ENCODE data around the gene TLE4.

TLE4 gene

GRCh38 chr9:79694676-79695400 lies 123.1 kb downstream of the TLE4 start:
- no peak overlapping the region for H3K4ac ChIP-seq (ENCODE audit: low read depth in 1 of 2, low read length in 2 of 2)
- no peak overlapping the region for H3K23ac ChIP-seq (ENCODE audit: low read length in 2 of 2)
- H3K9me3 ChIP-seq (ENCODE audit: control insufficient read depth, low read length): no peaks in the 10 kb centered on the region
- no peak overlapping the region for H3K14ac ChIP-seq (ENCODE audit: low read length in 2 of 2)
- no peak overlapping the region for H3K9ac ChIP-seq (ENCODE audit: low read length)
- no peak overlapping the region for H3K18ac ChIP-seq (ENCODE audit: low read depth in 1 of 2, low read length in 2 of 2)
- 8% methylated on average over 1 of the region's 1 CpG for whole genome bisulfite sequencing
- peaks cover 24% of the 10 kb centered on the region for H3K79me1 ChIP-seq (replicated peaks; ENCODE audit: low read length, poor library complexity, severe bottlenecking)
- H2BK12ac ChIP-seq (ENCODE audit: low read length in 2 of 2): no peak overlapping the region
- no peak overlapping the region for H3K4me3 ChIP-seq (ENCODE audit: insufficient read depth in 1 of 2, low read depth in 1 of 2, low read length in 2 of 2)
- no peak overlapping the region for H4K8ac ChIP-seq (ENCODE audit: low read length)
- peak overlapping the region; percentile 98 for H3K27ac ChIP-seq (ENCODE audit: low read length, poor library complexity, severe bottlenecking)
- peak overlapping the region; percentile 44 for H2AK5ac ChIP-seq (ENCODE audit: low read length, severe bottlenecking)
- H2BK15ac ChIP-seq (ENCODE audit: low read depth, poor library complexity, severe bottlenecking): no peak overlapping the region
- H3K27me3 ChIP-seq (ENCODE audit: control insufficient read depth in 1 of 2, insufficient read depth in 1 of 2, low read length in 2 of 2): no peaks in the 10 kb centered on the region
- no peak overlapping the region for H2BK120ac ChIP-seq (ENCODE audit: low read depth, low read length)
- H2AFZ ChIP-seq (ENCODE audit: low read depth, low read length): no peak overlapping the region
- peaks cover 0 to 3% of the 10 kb centered on the region in 2 experiments for H3K36me3 ChIP-seq (ENCODE audit: control insufficient read depth in 1 of 2, insufficient read depth in 2 of 2, low read depth in 1 of 2, low read length in 2 of 2)
- peaks cover 11% of the 10 kb centered on the region for H3K4me1 ChIP-seq (ENCODE audit: control insufficient read depth, insufficient read depth, low read depth, low read length)
- H3K4me2 ChIP-seq (ENCODE audit: low read length, poor library complexity, severe bottlenecking): peak overlapping the region; percentile 38
- DNase-seq: peak; percentile 90
- H2BK5ac ChIP-seq (ENCODE audit: low read depth, low read length, poor library complexity, severe bottlenecking): peak overlapping the region; percentile 63
- H4K91ac ChIP-seq (ENCODE audit: low read length): no peak overlapping the region

GRCh38 chr9:79695531-79696175 lies 123.9 kb downstream of the TLE4 start:
- Histone ChIP-seq H3K79me1 (replicated peaks; ENCODE audit: low read length, poor library complexity, severe bottlenecking) (peaks cover 25% of the 10 kb centered on the region), H3K9ac (ENCODE audit: low read length) (no peak overlapping the region), H3K4me2 (ENCODE audit: low read length, poor library complexity, severe bottlenecking) (no peak overlapping the region), H4K91ac (ENCODE audit: low read length) (no peak overlapping the region), H3K9me3 (ENCODE audit: control insufficient read depth, low read length) (no peaks in the 10 kb centered on the region), H2BK15ac (ENCODE audit: low read depth, poor library complexity, severe bottlenecking) (no peak overlapping the region), H3K18ac (ENCODE audit: low read depth in 1 of 2, low read length in 2 of 2) (peak overlapping the region; percentile 14 to 35), H3K4me1 (ENCODE audit: control insufficient read depth, insufficient read depth, low read depth, low read length) (peaks cover 11% of the 10 kb centered on the region), H2BK120ac (ENCODE audit: low read depth, low read length) (peak overlapping the region; percentile 37), H3K36me3 (ENCODE audit: control insufficient read depth in 1 of 2, insufficient read depth in 2 of 2, low read depth in 1 of 2, low read length in 2 of 2) (peaks cover 0 to 3% of the 10 kb centered on the region in 2 experiments), H2BK12ac (ENCODE audit: low read length in 2 of 2) (no peak overlapping the region), H3K14ac (ENCODE audit: low read length in 2 of 2) (no peak overlapping the region), H4K8ac (ENCODE audit: low read length) (no peak overlapping the region), H3K27ac (ENCODE audit: low read length, poor library complexity, severe bottlenecking) (peak overlapping the region; percentile 98), H3K4me3 (ENCODE audit: insufficient read depth in 1 of 2, low read depth in 1 of 2, low read length in 2 of 2) (no peak overlapping the region), H2BK5ac (ENCODE audit: low read depth, low read length, poor library complexity, severe bottlenecking) (peak overlapping the region; percentile 82), H3K27me3 (ENCODE audit: control insufficient read depth in 1 of 2, insufficient read depth in 1 of 2, low read length in 2 of 2) (no peaks in the 10 kb centered on the region), H2AFZ (ENCODE audit: low read depth, low read length) (no peak overlapping the region), H3K4ac (ENCODE audit: low read depth in 1 of 2, low read length in 2 of 2) (no peak overlapping the region), H3K23ac (ENCODE audit: low read length in 2 of 2) (no peak overlapping the region), H2AK5ac (ENCODE audit: low read length, severe bottlenecking) (peak overlapping the region; percentile 84)
- no peak for DNase-seq
- 95% methylated on average over 6 of the region's 6 CpGs for WGBS

DNA sequence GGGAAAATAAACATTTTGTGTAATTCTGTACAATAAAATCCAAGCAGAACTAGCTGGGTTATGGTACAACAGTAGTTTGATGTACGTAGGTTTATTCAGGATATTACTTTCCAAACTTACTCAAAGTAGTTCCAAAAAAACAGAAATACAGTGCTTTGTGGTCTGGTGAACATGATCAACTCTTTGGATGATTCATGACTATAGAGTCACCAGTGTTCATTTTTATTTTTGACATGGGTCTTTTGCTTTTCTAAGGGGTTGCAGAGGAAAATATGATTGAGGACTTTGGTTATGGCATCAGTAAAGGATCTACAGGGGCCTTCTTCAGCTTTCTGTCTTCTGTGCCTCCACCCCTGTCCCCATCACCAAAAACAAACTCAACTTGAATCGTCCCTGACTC lies 127.2 kb downstream of the TLE4 start:
- no peak overlapping the region for H2AK5ac ChIP-seq (ENCODE audit: low read length, severe bottlenecking)

GRCh38 chr9:79699479-79699878 lies 127.7 kb downstream of the TLE4 start:
- H2BK5ac ChIP-seq (ENCODE audit: low read depth, low read length, poor library complexity, severe bottlenecking): no peak overlapping the region
- H2AK5ac ChIP-seq (ENCODE audit: low read length, severe bottlenecking): no peak overlapping the region
- no peak overlapping the region for H2BK15ac ChIP-seq (ENCODE audit: low read depth, poor library complexity, severe bottlenecking)
- H2BK12ac ChIP-seq (ENCODE audit: low read length in 2 of 2): no peak overlapping the region
- DNase-seq: no peak
- no peaks in the 10 kb centered on the region for H3K36me3 ChIP-seq (ENCODE audit: control insufficient read depth in 1 of 2, insufficient read depth in 2 of 2, low read depth in 1 of 2, low read length in 2 of 2)
- H3K18ac ChIP-seq (ENCODE audit: low read depth in 1 of 2, low read length in 2 of 2): no peak overlapping the region
- no peak overlapping the region for H3K4me3 ChIP-seq (ENCODE audit: insufficient read depth in 1 of 2, low read depth in 1 of 2, low read length in 2 of 2)
- peaks cover 28% of the 10 kb centered on the region for H3K79me1 ChIP-seq (replicated peaks; ENCODE audit: low read length, poor library complexity, severe bottlenecking)
- H3K23ac ChIP-seq (ENCODE audit: low read length in 2 of 2): no peak overlapping the region
- no peak overlapping the region for H3K14ac ChIP-seq (ENCODE audit: low read length in 2 of 2)
- H4K8ac ChIP-seq (ENCODE audit: low read length): no peak overlapping the region
- H3K9me3 ChIP-seq (ENCODE audit: control insufficient read depth, low read length): no peaks in the 10 kb centered on the region
- no peak overlapping the region for H3K9ac ChIP-seq (ENCODE audit: low read length)
- H3K4ac ChIP-seq (ENCODE audit: low read depth in 1 of 2, low read length in 2 of 2): no peak overlapping the region
- H3K27me3 ChIP-seq (ENCODE audit: control insufficient read depth in 1 of 2, insufficient read depth in 1 of 2, low read length in 2 of 2): no peaks in the 10 kb centered on the region
- WGBS: 98% methylated on average over 5 of the region's 6 CpGs
- H2AFZ ChIP-seq (ENCODE audit: low read depth, low read length): no peak overlapping the region
- no peak overlapping the region for H2BK120ac ChIP-seq (ENCODE audit: low read depth, low read length)
- H3K4me2 ChIP-seq (ENCODE audit: low read length, poor library complexity, severe bottlenecking): no peak overlapping the region
- no peak overlapping the region for H3K27ac ChIP-seq (ENCODE audit: low read length, poor library complexity, severe bottlenecking)
- H4K91ac ChIP-seq (ENCODE audit: low read length): no peak overlapping the region
- H3K4me1 ChIP-seq (ENCODE audit: control insufficient read depth, insufficient read depth, low read depth, low read length): peaks cover 4% of the 10 kb centered on the region

More for the DNA sequence above, 127.2 kb downstream of the TLE4 start:
- Histone ChIP-seq H3K79me1 (replicated peaks; ENCODE audit: low read length, poor library complexity, severe bottlenecking) (peaks cover 28% of the 10 kb centered on the region), H3K4me2 (ENCODE audit: low read length, poor library complexity, severe bottlenecking) (no peak overlapping the region), H3K27me3 (ENCODE audit: control insufficient read depth in 1 of 2, insufficient read depth in 1 of 2, low read length in 2 of 2) (no peaks in the 10 kb centered on the region), H2BK120ac (ENCODE audit: low read depth, low read length) (no peak overlapping the region), H3K4me1 (ENCODE audit: control insufficient read depth, insufficient read depth, low read depth, low read length) (peaks cover 5% of the 10 kb centered on the region), H3K27ac (ENCODE audit: low read length, poor library complexity, severe bottlenecking) (no peak overlapping the region), H3K9ac (ENCODE audit: low read length) (no peak overlapping the region), H3K4me3 (ENCODE audit: insufficient read depth in 1 of 2, low read depth in 1 of 2, low read length in 2 of 2) (no peak overlapping the region), H2BK12ac (ENCODE audit: low read length in 2 of 2) (no peak overlapping the region), H3K23ac (ENCODE audit: low read length in 2 of 2) (no peak overlapping the region), H3K36me3 (ENCODE audit: control insufficient read depth in 1 of 2, insufficient read depth in 2 of 2, low read depth in 1 of 2, low read length in 2 of 2) (no peaks in the 10 kb centered on the region), H3K9me3 (ENCODE audit: control insufficient read depth, low read length) (no peaks in the 10 kb centered on the region), H4K91ac (ENCODE audit: low read length) (no peak overlapping the region), H4K8ac (ENCODE audit: low read length) (no peak overlapping the region), H2AFZ (ENCODE audit: low read depth, low read length) (no peak overlapping the region), H3K18ac (ENCODE audit: low read depth in 1 of 2, low read length in 2 of 2) (no peak overlapping the region), H2BK5ac (ENCODE audit: low read depth, low read length, poor library complexity, severe bottlenecking) (no peak overlapping the region), H3K4ac (ENCODE audit: low read depth in 1 of 2, low read length in 2 of 2) (no peak overlapping the region), H2BK15ac (ENCODE audit: low read depth, poor library complexity, severe bottlenecking) (no peak overlapping the region), H3K14ac (ENCODE audit: low read length in 2 of 2) (no peak overlapping the region)
- no CpG with 5 or more reads among the region's 2 CpGs for WGBS
- DNase-seq: no peak
